ENCODE measurements around the gene KCNN1. TPM values are rescaled to one million over a fixed set of nuclear protein-coding genes. Genes with fewer than 3 reads are reported as not detected.

The KCNN1 gene
- total and polyA plus RNA-seq, 2 of the 13 experiments (the other 11 are each of a cell fraction or from before 2014, with no cell fraction given) = 0.04 TPM; not detected in 1

GRCh38 chr19:17948514-17948900, 18.4 kb upstream of the KCNN1 start:
- Histone ChIP-seq H2AFZ (ENCODE audit: low read length) (no peak overlapping the region), H3K4me2 (ENCODE audit: low read depth, low read length) (peak overlapping the region; percentile 47), H3K9me3 (ENCODE audit: low read length) (no peaks in the 10 kb centered on the region), H3K27me3 (ENCODE audit: control insufficient read depth in 1 of 2, insufficient read depth in 2 of 2, low read length in 2 of 2) (peaks cover 27 to 50% of the 10 kb centered on the region in 2 experiments), H3K36me3 (replicated peaks in 1 of 2; ENCODE audit: control insufficient read depth in 1 of 2, insufficient read depth in 2 of 2, low read length in 2 of 2) (no peaks in the 10 kb centered on the region), H3K9ac (ENCODE audit: insufficient read depth, low read depth, low read length) (no peak overlapping the region), H3K4me3 (replicated peaks in 1 of 3; ENCODE audit: insufficient read depth in 1 of 3, low read depth in 2 of 3, low read length in 3 of 3) (peak overlapping the region; percentile 10 to 55 (median 52); a peak in 4 of 6 replicates), H3K79me2 (ENCODE audit: insufficient read depth, low read length) (no peaks in the 10 kb centered on the region), H3K27ac (ENCODE audit: extremely low read length, insufficient read depth, low read length) (no peak overlapping the region), H3K4me1 (ENCODE audit: insufficient read depth, low read length) (peaks cover 56% of the 10 kb centered on the region), H4K20me1 (ENCODE audit: insufficient read depth, low read length) (no peaks in the 10 kb centered on the region)
- WGBS (ENCODE audit: low lambda C conversion rate) = 9% methylated on average over 16 of the region's 16 CpGs
- ATAC-seq (no peak), DNase-seq (ENCODE audit: low spot score) (no peak), FAIRE-seq (no peak)
- BruUV-seq (replicated peaks) = no TSS peak
- CTCF ChIA-PET (ENCODE audit: low intra/inter-chr PET ratio, low total read pairs) = no interaction called here
- intact Hi-C loops (cut with micrococcal nuclease; ENCODE audit: unreplicated experiment) = no loop called here
- POLR2A ChIA-PET = interaction anchor here (0.9 kb wide), 1 partner anchor 16 kb away, joined by 3 read pairs; the partner anchor contains the start of gene CCDC124
- no peak for TF ChIP-seq SMAD1 (CRISPR knock-in tag; IDR thresholded peaks at IDR 0.05; ENCODE audit: borderline replicate concordance, low read depth)
- in situ Hi-C loops (cut with HindIII; ENCODE audit: extremely low pct_ligation_motif_present, low pct_unique_long_range_greater_than_20kb) = loop anchor here (25.0 kb wide), 1 partner anchor 114 kb away; no protein-coding TSS in a partner anchor

GRCh38 chr19:17948931-17949930, 17.7 kb upstream of the KCNN1 start:
- Histone ChIP-seq H3K79me2 (ENCODE audit: insufficient read depth, low read length) (no peaks in the 10 kb centered on the region), H3K27me3 (ENCODE audit: control insufficient read depth in 1 of 2, insufficient read depth in 2 of 2, low read length in 2 of 2) (peaks cover 27 to 57% of the 10 kb centered on the region in 2 experiments), H3K4me2 (ENCODE audit: low read depth, low read length) (peak overlapping the region; percentile 55), H3K36me3 (replicated peaks in 1 of 2; ENCODE audit: control insufficient read depth in 1 of 2, insufficient read depth in 2 of 2, low read length in 2 of 2) (no peaks in the 10 kb centered on the region), H3K27ac (ENCODE audit: extremely low read length, insufficient read depth, low read length) (no peak overlapping the region), H3K4me1 (ENCODE audit: insufficient read depth, low read length) (peaks cover 61% of the 10 kb centered on the region), H3K4me3 (replicated peaks in 1 of 3; ENCODE audit: insufficient read depth in 1 of 3, low read depth in 2 of 3, low read length in 3 of 3) (peak overlapping the region in 1 of 3 experiments; percentile 52; a peak in 1 of 6 replicates), H4K20me1 (ENCODE audit: insufficient read depth, low read length) (no peaks in the 10 kb centered on the region), H3K9me3 (ENCODE audit: low read length) (no peaks in the 10 kb centered on the region), H3K9ac (ENCODE audit: insufficient read depth, low read depth, low read length) (no peak overlapping the region), H2AFZ (ENCODE audit: low read length) (no peak overlapping the region)
- no peak for FAIRE-seq
- 23% methylated on average over 33 of the region's 49 CpGs for WGBS (ENCODE audit: low lambda C conversion rate)
- intact Hi-C loops (cut with micrococcal nuclease; ENCODE audit: unreplicated experiment) = no loop called here
- ChIA-PET POLR2A (interaction anchor here (0.9 kb wide), 1 partner anchor 17 kb away, joined by 3 read pairs; the partner anchor contains the start of gene CCDC124), CTCF (ENCODE audit: low intra/inter-chr PET ratio, low total read pairs) (no interaction called here)
- BruUV-seq (replicated peaks) = no TSS peak
- DNase-seq (ENCODE audit: low spot score) = no peak
- no peak for ATAC-seq
- in situ Hi-C loops (cut with HindIII; ENCODE audit: extremely low pct_ligation_motif_present, low pct_unique_long_range_greater_than_20kb) = loop anchor here (25.0 kb wide), 1 partner anchor 113 kb away; no protein-coding TSS in a partner anchor
- TF ChIP-seq ZFY (CRISPR knock-in tag; IDR thresholded peaks at IDR 0.05) = no peak
- TF ChIP-seq AHDC1 (CRISPR knock-in tag; IDR thresholded peaks at IDR 0.05; ENCODE audit: borderline replicate concordance) = no peak
- TF ChIP-seq SNAPC4 (CRISPR knock-in tag; IDR thresholded peaks at IDR 0.05) = no peak
